ENCODE data around the gene CCDC187.

CCDC187 gene

DNA sequence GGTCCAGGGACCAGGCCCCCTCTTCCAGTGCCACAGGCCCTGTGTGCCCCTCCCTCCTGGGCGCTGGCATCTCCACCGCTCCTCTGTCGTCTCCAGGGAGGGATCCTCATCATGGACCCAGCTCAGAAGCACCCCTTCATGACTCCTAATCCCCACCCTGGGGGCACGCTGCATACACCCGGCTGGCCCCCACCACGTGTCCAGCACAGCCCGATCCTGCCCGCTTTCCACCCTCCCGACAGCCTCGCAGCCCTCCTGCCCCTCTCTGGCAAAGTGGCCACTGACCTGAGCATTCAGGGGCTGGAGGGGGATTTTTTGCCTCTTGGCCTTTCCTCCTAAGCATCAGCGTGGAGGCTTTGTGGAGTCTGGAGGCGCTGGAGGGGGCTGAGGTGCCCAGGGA lies 1.4 kb downstream of the CCDC187 start:
- no peak overlapping the region for H3K4me3 ChIP-seq (ENCODE audit: low read depth, low read length)
- TF ChIP-seq, protein P1, sequence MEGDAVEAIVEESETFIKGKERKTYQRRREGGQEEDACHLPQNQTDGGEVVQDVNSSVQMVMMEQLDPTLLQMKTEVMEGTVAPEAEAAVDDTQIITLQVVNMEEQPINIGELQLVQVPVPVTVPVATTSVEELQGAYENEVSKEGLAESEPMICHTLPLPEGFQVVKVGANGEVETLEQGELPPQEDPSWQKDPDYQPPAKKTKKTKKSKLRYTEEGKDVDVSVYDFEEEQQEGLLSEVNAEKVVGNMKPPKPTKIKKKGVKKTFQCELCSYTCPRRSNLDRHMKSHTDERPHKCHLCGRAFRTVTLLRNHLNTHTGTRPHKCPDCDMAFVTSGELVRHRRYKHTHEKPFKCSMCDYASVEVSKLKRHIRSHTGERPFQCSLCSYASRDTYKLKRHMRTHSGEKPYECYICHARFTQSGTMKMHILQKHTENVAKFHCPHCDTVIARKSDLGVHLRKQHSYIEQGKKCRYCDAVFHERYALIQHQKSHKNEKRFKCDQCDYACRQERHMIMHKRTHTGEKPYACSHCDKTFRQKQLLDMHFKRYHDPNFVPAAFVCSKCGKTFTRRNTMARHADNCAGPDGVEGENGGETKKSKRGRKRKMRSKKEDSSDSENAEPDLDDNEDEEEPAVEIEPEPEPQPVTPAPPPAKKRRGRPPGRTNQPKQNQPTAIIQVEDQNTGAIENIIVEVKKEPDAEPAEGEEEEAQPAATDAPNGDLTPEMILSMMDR (IDR thresholded peaks at IDR 0.05; ENCODE audit: low read depth, low read length, missing control alignments) = no peak
- no peak for DNase-seq (ENCODE audit: low read depth)

GRCh38 chr9:136300866-136301265 lies 3.0 kb downstream of the CCDC187 start:
- TF ChIP-seq, protein P1 (IDR thresholded peaks at IDR 0.05; ENCODE audit: low read depth, low read length, missing control alignments) = no peak
- no peak for DNase-seq (ENCODE audit: low read depth)
- no peak overlapping the region for H3K4me3 ChIP-seq (ENCODE audit: low read depth, low read length)

GRCh38 chr9:136300016-136300545 lies 3.8 kb downstream of the CCDC187 start:
- TF ChIP-seq, protein P1 (IDR thresholded peaks at IDR 0.05; ENCODE audit: low read depth, low read length, missing control alignments) = no peak
- no peak for DNase-seq (ENCODE audit: low read depth)
- no peak overlapping the region for H3K4me3 ChIP-seq (ENCODE audit: low read depth, low read length)

- TF ChIP-seq, protein P1 (IDR thresholded peaks at IDR 0.05; ENCODE audit: low read depth, low read length, missing control alignments) = no peak
- DNase-seq (ENCODE audit: low read depth) = no peak
- H3K4me3 ChIP-seq (ENCODE audit: low read depth, low read length) = no peak overlapping the region
These were observed 4.4 kb downstream of the CCDC187 start for GRCh38 chr9:136299541-136299940.

DNA sequence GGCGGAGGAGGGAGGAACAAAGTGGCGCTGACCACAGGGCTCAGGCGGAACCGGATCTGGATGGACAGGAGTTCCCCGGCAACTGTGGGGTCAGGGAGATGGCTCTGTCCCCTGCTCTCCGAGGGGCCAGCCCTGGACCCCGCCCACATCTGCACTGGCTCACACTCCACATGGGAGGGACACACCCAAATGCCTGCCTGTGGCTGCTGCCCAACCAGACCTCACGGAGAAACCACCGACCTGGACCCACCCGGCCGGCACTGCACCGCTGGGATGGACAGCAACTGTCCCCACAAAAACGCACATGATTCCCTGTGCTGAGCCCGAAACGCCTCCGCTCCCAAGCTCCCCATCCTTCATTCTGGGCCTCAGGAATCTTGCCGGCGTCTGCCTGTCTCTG lies 4.8 kb downstream of the CCDC187 start:
- H3K4me3 ChIP-seq (ENCODE audit: low read depth, low read length) = no peak overlapping the region

GRCh38 chr9:136297766-136298735 lies 5.8 kb downstream of the CCDC187 start:
- DNase-seq (ENCODE audit: low read depth) = no peak
- no peak overlapping the region for H3K4me3 ChIP-seq (ENCODE audit: low read depth, low read length)
- TF ChIP-seq, protein P1 (IDR thresholded peaks at IDR 0.05; ENCODE audit: low read depth, low read length, missing control alignments) = no peak

More for the DNA sequence above, 4.8 kb downstream of the CCDC187 start:
- no peak for DNase-seq (ENCODE audit: low read depth)
- TF ChIP-seq, protein P1 (IDR thresholded peaks at IDR 0.05; ENCODE audit: low read depth, low read length, missing control alignments) = no peak

Measured in GM12864 (cell line).